ENCODE results near the gene MXRA8.

- TF ChIP-seq, protein P1, sequence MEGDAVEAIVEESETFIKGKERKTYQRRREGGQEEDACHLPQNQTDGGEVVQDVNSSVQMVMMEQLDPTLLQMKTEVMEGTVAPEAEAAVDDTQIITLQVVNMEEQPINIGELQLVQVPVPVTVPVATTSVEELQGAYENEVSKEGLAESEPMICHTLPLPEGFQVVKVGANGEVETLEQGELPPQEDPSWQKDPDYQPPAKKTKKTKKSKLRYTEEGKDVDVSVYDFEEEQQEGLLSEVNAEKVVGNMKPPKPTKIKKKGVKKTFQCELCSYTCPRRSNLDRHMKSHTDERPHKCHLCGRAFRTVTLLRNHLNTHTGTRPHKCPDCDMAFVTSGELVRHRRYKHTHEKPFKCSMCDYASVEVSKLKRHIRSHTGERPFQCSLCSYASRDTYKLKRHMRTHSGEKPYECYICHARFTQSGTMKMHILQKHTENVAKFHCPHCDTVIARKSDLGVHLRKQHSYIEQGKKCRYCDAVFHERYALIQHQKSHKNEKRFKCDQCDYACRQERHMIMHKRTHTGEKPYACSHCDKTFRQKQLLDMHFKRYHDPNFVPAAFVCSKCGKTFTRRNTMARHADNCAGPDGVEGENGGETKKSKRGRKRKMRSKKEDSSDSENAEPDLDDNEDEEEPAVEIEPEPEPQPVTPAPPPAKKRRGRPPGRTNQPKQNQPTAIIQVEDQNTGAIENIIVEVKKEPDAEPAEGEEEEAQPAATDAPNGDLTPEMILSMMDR (IDR thresholded peaks at IDR 0.05) = no peak
- no peak for TF ChIP-seq POLR2A (IDR thresholded peaks at IDR 0.05)
These were observed 931 bp upstream of the MXRA8 start for GRCh38 chr1:1359308-1359663.
